Right atrium auricular region (tissue), 2 donors: ENCODE results near the gene MAP2K7. TPM values are rescaled to one million over a fixed set of nuclear protein-coding genes. Genes with fewer than 3 reads are reported as not detected.
"Not testable (repeated sequence)": the region's sequence is repeated elsewhere in the genome, so short reads cannot be mapped to it uniquely, and the experiment has no call there.

Experiments used
- DNase-seq: peaks from one replicate; pipeline ENCODE4 v3.0.0-alpha.2; 2019; ENCODE audit warnings: low spot score
- H3K27ac ChIP-seq, 2 donors: fragments of 200-600 bp; sonication (generic); 1 replicate in 1 of 2; 2 replicates in 1 of 2; pipeline ENCODE4 v1.5.1; 2016 to 2019
- H3K27me3 ChIP-seq, 2 donors: fragments of 200-600 bp; sonication (generic); one replicate each; pipeline versions ENCODE4 v1.5.1 to v1.6.0; 2017 to 2019
- H3K36me3 ChIP-seq: fragments of 200-600 bp; sonication (generic); one replicate; pipeline ENCODE4 v1.5.1; 2016
- H3K4me1 ChIP-seq, 2 donors: fragments of 200-600 bp; sonication (generic); one replicate each; pipeline versions ENCODE4 v1.5.1 to v1.6.0; 2017 to 2019
- H3K4me3 ChIP-seq, 2 donors: fragments of 200-600 bp; sonication (generic); 1 replicate in 1 of 2; 2 replicates in 1 of 2; pipeline ENCODE4 v1.5.1; 2017 to 2019; ENCODE audit warnings: mild to moderate bottlenecking in 1 of 2, moderate library complexity in 1 of 2
- H3K9me3 ChIP-seq, 2 donors: fragments of 200-600 bp; sonication (generic); one replicate each; pipeline ENCODE4 v1.5.1; 2019
- total RNA-seq, 2 donors: library from RNA; depleted of rRNA; stranded (reverse); fragments of >200 nt; gene quantifications; one replicate each; pipeline ENCODE4 v1.1.0, GENCODE V29; 2016
- TF ChIP-seq, protein P1 (sequence below), 2 donors: fragments of 200-600 bp; sonication (generic); IDR thresholded peaks; one replicate each; pipeline ENCODE4 v1.5.1; 2019; ENCODE audit warnings: antibody characterized with exemption in 2 of 2

The MAP2K7 gene
- total RNA-seq, 2 donors from 2014 or later, result 12.0 to 14.4 TPM

DNA sequence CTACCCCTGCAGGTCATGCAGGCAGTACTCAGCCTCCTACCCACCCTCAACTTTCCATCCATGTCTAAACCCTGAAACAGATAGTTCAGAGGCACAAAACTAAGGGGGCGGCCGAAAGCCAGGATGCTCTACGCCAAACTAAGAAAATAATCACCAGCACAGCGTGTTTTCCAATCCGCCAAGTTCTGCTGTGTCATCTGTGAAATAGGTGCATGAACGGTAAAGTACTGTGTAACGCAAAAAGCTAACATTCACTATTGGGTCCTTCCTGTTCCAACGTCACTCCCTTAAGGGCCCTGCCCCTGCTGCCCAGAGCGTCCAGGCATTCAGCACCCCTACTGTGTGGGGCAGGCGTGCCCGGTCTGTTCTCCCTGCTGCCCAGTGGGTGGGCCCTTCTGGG, 52.0 kb downstream of the MAP2K7 start:
- no peak for DNase-seq
- TF ChIP-seq, protein P1, sequence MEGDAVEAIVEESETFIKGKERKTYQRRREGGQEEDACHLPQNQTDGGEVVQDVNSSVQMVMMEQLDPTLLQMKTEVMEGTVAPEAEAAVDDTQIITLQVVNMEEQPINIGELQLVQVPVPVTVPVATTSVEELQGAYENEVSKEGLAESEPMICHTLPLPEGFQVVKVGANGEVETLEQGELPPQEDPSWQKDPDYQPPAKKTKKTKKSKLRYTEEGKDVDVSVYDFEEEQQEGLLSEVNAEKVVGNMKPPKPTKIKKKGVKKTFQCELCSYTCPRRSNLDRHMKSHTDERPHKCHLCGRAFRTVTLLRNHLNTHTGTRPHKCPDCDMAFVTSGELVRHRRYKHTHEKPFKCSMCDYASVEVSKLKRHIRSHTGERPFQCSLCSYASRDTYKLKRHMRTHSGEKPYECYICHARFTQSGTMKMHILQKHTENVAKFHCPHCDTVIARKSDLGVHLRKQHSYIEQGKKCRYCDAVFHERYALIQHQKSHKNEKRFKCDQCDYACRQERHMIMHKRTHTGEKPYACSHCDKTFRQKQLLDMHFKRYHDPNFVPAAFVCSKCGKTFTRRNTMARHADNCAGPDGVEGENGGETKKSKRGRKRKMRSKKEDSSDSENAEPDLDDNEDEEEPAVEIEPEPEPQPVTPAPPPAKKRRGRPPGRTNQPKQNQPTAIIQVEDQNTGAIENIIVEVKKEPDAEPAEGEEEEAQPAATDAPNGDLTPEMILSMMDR (IDR thresholded peaks at IDR 0.05), result no peak

DNA sequence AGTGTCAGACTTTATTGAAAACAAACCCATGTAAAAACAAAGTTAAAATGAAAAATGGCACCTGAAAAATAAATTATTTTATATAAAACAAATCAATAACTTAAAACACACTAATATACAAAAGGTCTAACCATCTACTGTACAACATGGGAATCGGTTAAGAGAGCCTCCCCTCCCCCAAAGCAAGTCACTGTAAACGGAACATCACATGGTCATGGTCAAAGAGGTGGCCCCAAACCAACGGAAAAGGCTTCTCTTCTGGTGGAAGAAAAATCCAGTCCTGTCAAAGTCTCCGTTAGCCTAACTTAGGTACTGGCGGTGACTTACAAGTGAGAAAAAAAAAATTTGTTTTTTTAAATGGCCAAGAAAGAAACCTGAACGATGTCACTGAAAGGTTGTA, 55.5 kb downstream of the MAP2K7 start:
- H3K4me3 ChIP-seq, result no peak overlapping the region
- H3K9me3 ChIP-seq, result no peaks in the 10 kb centered on the region
- H3K4me1 ChIP-seq, result no peaks in the 10 kb centered on the region
- H3K27ac ChIP-seq, result no peak overlapping the region
- H3K27me3 ChIP-seq, result no peaks in the 10 kb centered on the region
- TF ChIP-seq, protein P1 (IDR thresholded peaks at IDR 0.05), result no peak
- H3K36me3 ChIP-seq, result peaks cover 27% of the 10 kb centered on the region
- DNase-seq, result no peak

More for the DNA sequence above, 52.0 kb downstream of the MAP2K7 start:
- Histone ChIP-seq H3K4me3 (no peak overlapping the region), H3K36me3 (peaks cover under 1% of the 10 kb centered on the region), H3K4me1 (peaks cover 0 to 7% of the 10 kb centered on the region in 2 donors), H3K9me3 (no peaks in the 10 kb centered on the region), H3K27me3 (no peaks in the 10 kb centered on the region), H3K27ac (no peak overlapping the region)

DNA sequence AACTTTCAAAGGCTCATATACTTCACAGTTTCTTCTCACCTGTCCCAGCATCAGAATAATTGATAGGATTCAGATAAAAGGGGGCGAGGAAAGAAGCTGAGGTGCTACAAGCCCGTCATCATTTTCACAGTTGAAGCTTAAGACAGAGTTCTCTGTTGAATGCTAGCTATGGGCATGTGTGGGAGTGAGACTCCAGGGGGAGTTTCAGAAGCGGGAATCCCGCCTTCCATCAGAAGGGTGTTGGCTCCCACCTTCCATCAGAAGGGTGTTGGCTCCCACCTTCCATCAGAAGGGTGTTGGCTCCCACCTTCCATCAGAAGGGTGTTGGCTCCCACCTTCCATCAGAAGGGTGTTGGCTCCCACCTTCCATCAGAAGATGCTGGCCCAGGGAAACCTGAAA, 57.4 kb downstream of the MAP2K7 start:
- not testable (repeated sequence) for DNase-seq

DNA sequence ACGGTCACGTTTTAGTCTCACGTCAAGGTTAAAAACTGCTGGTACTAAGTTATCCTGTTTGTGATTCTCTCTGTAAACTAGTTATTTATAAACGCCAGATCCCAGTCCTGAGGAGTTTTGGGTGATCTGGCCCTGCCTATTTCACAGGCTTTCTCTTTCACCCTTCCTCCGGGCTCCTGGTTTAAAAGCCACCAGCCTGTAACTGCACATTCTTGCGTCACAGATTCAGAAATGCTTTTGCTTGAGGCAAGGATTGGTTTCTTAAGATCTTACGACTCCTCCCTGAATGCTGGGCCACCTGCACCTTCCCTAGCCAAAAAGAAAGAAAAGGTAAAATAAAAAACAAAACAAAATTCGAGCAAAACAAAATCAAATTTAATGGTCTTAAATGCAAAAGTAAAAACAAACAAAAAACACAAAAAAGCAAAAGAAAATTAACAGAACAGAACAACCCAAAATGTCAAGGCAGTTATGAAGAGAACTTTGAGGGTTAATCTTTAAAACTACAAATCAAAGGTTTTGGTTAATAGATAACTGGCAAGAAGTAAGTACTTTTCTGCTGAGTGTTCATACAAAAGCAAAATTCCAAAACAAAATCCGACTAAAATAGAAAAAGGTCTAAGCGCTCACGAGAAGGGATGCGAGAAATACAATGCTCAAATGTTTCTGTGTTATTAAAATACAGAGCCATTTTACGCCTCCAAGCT, 58.4 kb downstream of the MAP2K7 start:
- DNase-seq, result no peak
- H3K27me3 ChIP-seq, result no peaks in the 10 kb centered on the region
- TF ChIP-seq, protein P1 (IDR thresholded peaks at IDR 0.05), result no peak
- peaks cover 44% of the 10 kb centered on the region for H3K36me3 ChIP-seq
- H3K4me3 ChIP-seq, result no peak overlapping the region
- H3K4me1 ChIP-seq, result no peaks in the 10 kb centered on the region
- no peaks in the 10 kb centered on the region for H3K9me3 ChIP-seq
- no peak overlapping the region for H3K27ac ChIP-seq

More for the DNA sequence above, 57.4 kb downstream of the MAP2K7 start:
- not testable (repeated sequence) for H3K4me1 ChIP-seq, H3K4me3 ChIP-seq, H3K9me3 ChIP-seq, H3K27ac ChIP-seq, H3K27me3 ChIP-seq
- H3K36me3 ChIP-seq, result peaks cover 34% of the 10 kb centered on the region

DNA sequence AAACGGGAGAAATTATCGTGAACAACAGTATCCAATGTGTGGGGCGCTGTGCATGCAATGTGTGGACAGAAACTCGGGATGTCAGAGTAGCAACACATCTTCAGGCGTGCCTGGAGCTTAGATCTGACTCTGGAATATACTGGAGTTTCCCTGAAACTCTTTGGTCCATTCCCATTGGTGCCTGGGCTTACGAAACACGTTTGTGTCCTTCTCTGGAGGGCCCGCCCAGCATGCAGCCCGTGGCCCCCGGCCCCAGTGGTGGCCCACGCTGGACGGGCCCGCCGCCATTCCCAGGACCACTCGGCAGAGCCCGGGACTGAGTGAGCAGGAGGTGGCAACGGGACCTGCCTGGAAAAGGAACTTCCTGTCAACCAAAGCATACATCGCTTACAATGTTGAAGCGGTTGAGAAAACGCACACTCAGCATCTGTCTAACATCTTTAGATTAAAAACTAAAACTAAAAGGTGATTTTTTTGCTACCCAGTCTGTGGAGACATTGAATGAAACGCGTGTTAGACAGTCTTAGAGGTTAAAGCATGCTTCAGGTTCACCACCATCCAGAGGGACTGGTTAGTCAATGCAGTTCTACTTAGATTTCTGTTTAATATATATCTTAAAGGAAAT, 59.1 kb downstream of the MAP2K7 start:
- no peaks in the 10 kb centered on the region for H3K4me1 ChIP-seq
- H3K9me3 ChIP-seq, result no peaks in the 10 kb centered on the region
- peaks cover 50% of the 10 kb centered on the region for H3K36me3 ChIP-seq
- TF ChIP-seq, protein P1 (IDR thresholded peaks at IDR 0.05), result no peak
- H3K27me3 ChIP-seq, result no peaks in the 10 kb centered on the region
- no peak overlapping the region for H3K27ac ChIP-seq
- H3K4me3 ChIP-seq, result no peak overlapping the region
- DNase-seq, result no peak

DNA sequence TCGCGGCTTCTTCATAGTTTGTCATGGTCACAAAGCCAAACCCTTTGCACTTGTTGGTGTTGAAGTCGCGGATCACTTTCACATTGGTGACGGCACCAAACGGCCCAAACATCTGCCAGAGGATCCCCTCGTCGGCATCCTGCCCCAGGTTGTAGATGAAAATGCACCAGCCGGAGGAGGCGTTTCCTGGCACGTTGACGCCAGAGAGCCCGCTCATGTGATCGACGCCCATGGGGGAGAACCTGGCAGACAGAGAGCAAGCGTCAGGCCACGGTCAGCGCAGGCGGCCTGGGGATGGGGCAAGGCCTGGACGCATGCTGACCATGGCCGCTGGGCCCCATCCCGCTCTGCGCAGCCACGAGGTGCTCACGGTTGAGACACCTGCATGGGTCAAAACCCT, 59.9 kb downstream of the MAP2K7 start:
- no peaks in the 10 kb centered on the region for H3K4me1 ChIP-seq

More for the DNA sequence above, 59.9 kb downstream of the MAP2K7 start:
- no peaks in the 10 kb centered on the region for H3K27me3 ChIP-seq
- no peaks in the 10 kb centered on the region for H3K9me3 ChIP-seq
- TF ChIP-seq, protein P1 (IDR thresholded peaks at IDR 0.05), result no peak
- peak overlapping the region in 1 of 2 donors; percentile 1 for H3K27ac ChIP-seq
- DNase-seq, result no peak
- peaks cover 50% of the 10 kb centered on the region for H3K36me3 ChIP-seq
- no peak overlapping the region for H3K4me3 ChIP-seq

Other genes starting within 250 kb of the MAP2K7 start
- not detected for gene RETN, start 234.8 kb upstream of the MAP2K7 start, total RNA-seq
- gene MCEMP1, start 226.8 kb upstream of the MAP2K7 start, total RNA-seq, result 1 to 10 TPM in 1 of 2 donors, under 1 TPM in 1; 0.70 to 1.5 TPM
- gene TRAPPC5, start 223.0 kb upstream of the MAP2K7 start, total RNA-seq, result 10 to 100 TPM; 55.0 to 58.3 TPM
- not detected for gene FCER2, start 201.7 kb upstream of the MAP2K7 start, total RNA-seq
- gene CLEC4G, start 171.8 kb upstream of the MAP2K7 start, total RNA-seq, result under 1 TPM in 1 of 2 donors, not detected in 1; 0.55 TPM
- gene CD209, start 156.3 kb upstream of the MAP2K7 start, total RNA-seq, result 1 to 10 TPM in 1 of 2 donors, under 1 TPM in 1; 0.59 to 4.3 TPM
- gene CLEC4M, start 140.6 kb upstream of the MAP2K7 start, total RNA-seq, result not detected
- 10 to 100 TPM; 14.2 to 17.4 TPM for gene EVI5L, start 73.7 kb upstream of the MAP2K7 start, total RNA-seq
- gene PRR36, start 29.5 kb upstream of the MAP2K7 start, total RNA-seq, result not detected
- 1 to 10 TPM; 1.5 to 2.1 TPM for gene LRRC8E, start 15.4 kb upstream of the MAP2K7 start, total RNA-seq
- 10 to 100 TPM; 22.1 to 26.7 TPM for gene TGFBR3L, start 11.0 kb downstream of the MAP2K7 start, total RNA-seq
- gene SNAPC2, start 16.5 kb downstream of the MAP2K7 start, total RNA-seq, result 10 to 100 TPM; 14.1 to 16.5 TPM
- 1 to 10 TPM; 1.7 to 4.2 TPM for gene CTXN1, start 22.3 kb downstream of the MAP2K7 start, total RNA-seq
- gene TIMM44, start 39.8 kb downstream of the MAP2K7 start, total RNA-seq, result 10 to 100 TPM; 49.1 to 64.1 TPM
- gene ELAVL1, start 101.8 kb downstream of the MAP2K7 start, total RNA-seq, result 10 to 100 TPM; 31.0 to 37.4 TPM
- not detected for gene CCL25, start 148.9 kb downstream of the MAP2K7 start, total RNA-seq
- not detected for gene FBN3, start 245.7 kb downstream of the MAP2K7 start, total RNA-seq